ENCODE measurements around the gene PARL.

DNA sequence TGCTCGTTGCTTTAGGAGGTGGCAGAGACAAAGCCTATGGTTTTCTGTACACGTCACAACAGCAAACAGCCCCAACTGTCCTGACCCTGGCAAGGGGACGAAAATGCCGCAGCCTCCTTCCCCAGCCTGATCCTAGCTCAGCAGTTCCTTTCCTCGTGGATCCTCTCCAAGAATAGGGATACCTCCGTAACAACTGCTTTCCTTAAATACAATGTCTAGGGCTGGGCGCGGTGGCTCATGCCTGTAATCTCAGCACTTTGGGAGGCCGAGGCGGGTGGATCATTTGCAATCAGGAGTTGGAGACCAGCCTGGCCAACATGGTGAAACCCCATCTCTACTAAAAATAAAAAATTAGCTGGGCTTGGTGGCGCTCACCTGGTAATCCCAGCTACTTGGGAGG is 76.3 kb downstream of the PARL start:
- TF ChIP-seq, protein P1, sequence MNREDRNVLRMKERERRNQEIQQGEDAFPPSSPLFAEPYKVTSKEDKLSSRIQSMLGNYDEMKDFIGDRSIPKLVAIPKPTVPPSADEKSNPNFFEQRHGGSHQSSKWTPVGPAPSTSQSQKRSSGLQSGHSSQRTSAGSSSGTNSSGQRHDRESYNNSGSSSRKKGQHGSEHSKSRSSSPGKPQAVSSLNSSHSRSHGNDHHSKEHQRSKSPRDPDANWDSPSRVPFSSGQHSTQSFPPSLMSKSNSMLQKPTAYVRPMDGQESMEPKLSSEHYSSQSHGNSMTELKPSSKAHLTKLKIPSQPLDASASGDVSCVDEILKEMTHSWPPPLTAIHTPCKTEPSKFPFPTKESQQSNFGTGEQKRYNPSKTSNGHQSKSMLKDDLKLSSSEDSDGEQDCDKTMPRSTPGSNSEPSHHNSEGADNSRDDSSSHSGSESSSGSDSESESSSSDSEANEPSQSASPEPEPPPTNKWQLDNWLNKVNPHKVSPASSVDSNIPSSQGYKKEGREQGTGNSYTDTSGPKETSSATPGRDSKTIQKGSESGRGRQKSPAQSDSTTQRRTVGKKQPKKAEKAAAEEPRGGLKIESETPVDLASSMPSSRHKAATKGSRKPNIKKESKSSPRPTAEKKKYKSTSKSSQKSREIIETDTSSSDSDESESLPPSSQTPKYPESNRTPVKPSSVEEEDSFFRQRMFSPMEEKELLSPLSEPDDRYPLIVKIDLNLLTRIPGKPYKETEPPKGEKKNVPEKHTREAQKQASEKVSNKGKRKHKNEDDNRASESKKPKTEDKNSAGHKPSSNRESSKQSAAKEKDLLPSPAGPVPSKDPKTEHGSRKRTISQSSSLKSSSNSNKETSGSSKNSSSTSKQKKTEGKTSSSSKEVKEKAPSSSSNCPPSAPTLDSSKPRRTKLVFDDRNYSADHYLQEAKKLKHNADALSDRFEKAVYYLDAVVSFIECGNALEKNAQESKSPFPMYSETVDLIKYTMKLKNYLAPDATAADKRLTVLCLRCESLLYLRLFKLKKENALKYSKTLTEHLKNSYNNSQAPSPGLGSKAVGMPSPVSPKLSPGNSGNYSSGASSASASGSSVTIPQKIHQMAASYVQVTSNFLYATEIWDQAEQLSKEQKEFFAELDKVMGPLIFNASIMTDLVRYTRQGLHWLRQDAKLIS (CRISPR knock-in tag; IDR thresholded peaks at IDR 0.05) = no peak
- TF ChIP-seq PRPF4 (IDR thresholded peaks at IDR 0.05; ENCODE audit: insufficient read depth, low read depth, low read length, poor library complexity, severe bottlenecking) (no peak), ZNF274 (IDR thresholded peaks at IDR 0.05; ENCODE audit: borderline replicate concordance, low read depth, low read length) (no peak), CREM (IDR thresholded peaks at IDR 0.05; ENCODE audit: low read depth) (no peak), HCFC1 (IDR thresholded peaks at IDR 0.05; ENCODE audit: low read depth, low read length) (no peak)
- TF ChIP-seq, protein P2, sequence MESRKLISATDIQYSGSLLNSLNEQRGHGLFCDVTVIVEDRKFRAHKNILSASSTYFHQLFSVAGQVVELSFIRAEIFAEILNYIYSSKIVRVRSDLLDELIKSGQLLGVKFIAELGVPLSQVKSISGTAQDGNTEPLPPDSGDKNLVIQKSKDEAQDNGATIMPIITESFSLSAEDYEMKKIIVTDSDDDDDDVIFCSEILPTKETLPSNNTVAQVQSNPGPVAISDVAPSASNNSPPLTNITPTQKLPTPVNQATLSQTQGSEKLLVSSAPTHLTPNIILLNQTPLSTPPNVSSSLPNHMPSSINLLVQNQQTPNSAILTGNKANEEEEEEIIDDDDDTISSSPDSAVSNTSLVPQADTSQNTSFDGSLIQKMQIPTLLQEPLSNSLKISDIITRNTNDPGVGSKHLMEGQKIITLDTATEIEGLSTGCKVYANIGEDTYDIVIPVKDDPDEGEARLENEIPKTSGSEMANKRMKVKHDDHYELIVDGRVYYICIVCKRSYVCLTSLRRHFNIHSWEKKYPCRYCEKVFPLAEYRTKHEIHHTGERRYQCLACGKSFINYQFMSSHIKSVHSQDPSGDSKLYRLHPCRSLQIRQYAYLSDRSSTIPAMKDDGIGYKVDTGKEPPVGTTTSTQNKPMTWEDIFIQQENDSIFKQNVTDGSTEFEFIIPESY (CRISPR knock-in tag; IDR thresholded peaks at IDR 0.05) = no peak
- TF ChIP-seq, protein P3, sequence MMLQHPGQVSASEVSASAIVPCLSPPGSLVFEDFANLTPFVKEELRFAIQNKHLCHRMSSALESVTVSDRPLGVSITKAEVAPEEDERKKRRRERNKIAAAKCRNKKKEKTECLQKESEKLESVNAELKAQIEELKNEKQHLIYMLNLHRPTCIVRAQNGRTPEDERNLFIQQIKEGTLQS (IDR thresholded peaks at IDR 0.05) = no peak
- TF ChIP-seq, protein P3 (CRISPR knock-in tag; conservative IDR thresholded peaks at IDR 0.05) = no peak
